Adrenal gland (tissue), 12 donors: ENCODE measurements around the gene SMCO4. TPM values are rescaled to one million over a fixed set of nuclear protein-coding genes. Genes with fewer than 3 reads are reported as not detected.

Experiments
- DNase-seq, 7 donors: peaks; one replicate each; pipeline ENCODE4 v3.0.0-alpha.2; 2019 to 2020
- H3K27ac ChIP-seq, 5 donors: fragments of 200-600 bp; sonication (generic) in 4 of 5; 1 replicate in 3 of 5; 2 replicates in 2 of 5; pipeline versions ENCODE4 v1.5.1 to v1.8.0; 2016 to 2020; ENCODE audit warnings: mild to moderate bottlenecking in 1 of 5
- H3K27me3 ChIP-seq: fragments of 200-600 bp; 2 replicates; pipeline ENCODE4 v1.8.0; 2021
- H3K36me3 ChIP-seq, 2 donors: fragments of 200-600 bp; replicated peaks in 1 of 2; 1 replicate in 1 of 2; 2 replicates in 1 of 2; pipeline versions ENCODE4 v1.5.1 to v1.8.0; 2018 to 2022
- H3K4me1 ChIP-seq, 2 donors: fragments of 200-600 bp; replicated peaks in 1 of 2; 1 replicate in 1 of 2; 2 replicates in 1 of 2; pipeline versions ENCODE4 v1.5.1 to v1.8.0; 2018 to 2021
- H3K4me3 ChIP-seq, 4 donors: fragments of 200-600 bp; sonication (generic) in 3 of 4; one replicate each; pipeline ENCODE4 v1.5.1; 2016 to 2018
- H3K9me3 ChIP-seq, 3 donors: fragments of 200-600 bp; sonication (generic) in 1 of 3; replicated peaks in 1 of 3; 1 replicate in 2 of 3; 2 replicates in 1 of 3; pipeline versions ENCODE4 v1.5.1 to v1.8.0; 2016 to 2021
- CTCF ChIP-seq, 6 experiments: fragments of 450-650 bp in 4 of 6; fragments of 200-600 bp in 2 of 6; sonication (generic) in 1 of 6; IDR thresholded peaks; 1 replicate in 5 of 6; 2 replicates in 1 of 6; pipeline versions ENCODE4 v1.5.1 to v1.8.0; 2016 to 2021; ENCODE audit warnings: antibody characterized with exemption in 6 of 6, mild to moderate bottlenecking in 2 of 6, moderate library complexity in 1 of 6
- POLR2A ChIP-seq, 2 donors: fragments of 450-650 bp; IDR thresholded peaks; one replicate each; pipeline ENCODE4 v1.6.1; 2017; ENCODE audit warnings: antibody characterized with exemption in 2 of 2, mild to moderate bottlenecking in 2 of 2, moderate library complexity in 1 of 2
- WGBS, 4 donors: extraction: QIAGEN DNeasy Blood & Tissue Kit in 2 of 4; methylation state at CpG; one replicate each; pipeline versions ENCODE4 v1.1.5 to v1.1.7; 2013 to 2017; 5-methylcytosine and 5-hydroxymethylcytosine counted together
- intact Hi-C, 2 donors: fragments of 100-400 bp; cut with DNase I; formaldehyde crosslinking; loops; one replicate each; pipeline versions ENCODE4 v1.14.1 to v1.15.0; 2022 to 2023
- polyA plus RNA-seq, 3 donors: library from polyadenylated mRNA; stranded (reverse); fragments of 200-250 nt in 2 of 3; fragments of 350-450 nt in 1 of 3; fragmentation: Illumina TruSeq in 1 of 3; extraction: RNeasy Lipid Tissue Mini Kit (QIAGEN cat#74804) in 1 of 3; gene quantifications; one replicate each; pipeline ENCODE4 v1.2.3, GENCODE V29; 2013 to 2014
- total RNA-seq, 9 donors: library from RNA; depleted of rRNA in 4 of 9; stranded (reverse); fragments of >200 nt in 4 of 9; fragments of 120-200 nt in 1 of 9; fragmentation: NEBNext Ultra II Directional in 1 of 9; extraction: Animal tissue kit (Norgen Biotek cat#: 25700) in 1 of 9; gene quantifications; one replicate each; pipeline versions ENCODE4 v1.1.0 to v1.2.4, GENCODE V29; 2013 to 2023
- donor health status: healthy with polysubstance abuse.
- donor health status: Bipolar disorder and iron deficiency.
- donor health status: DM: yes; HTN: yes; CAD: no.
- donor health status: DM: no; HTN: no; CAD: no.
- donor health status: DM: no; HTN: no; CAD: no.
- donor health status: DM: yes; HTN: yes; CAD: no.

The SMCO4 gene
- total and polyA plus RNA-seq, 12 donors = 23.2 to 108 (median 73.2) TPM

- WGBS, 4 donors = 79 to 96% (median 87%) methylated on average over 3 of the region's 3 CpGs
- TF ChIP-seq CTCF (IDR thresholded peaks at IDR 0.05) (no peak), POLR2A (IDR thresholded peaks at IDR 0.05) (no peak)
- Histone ChIP-seq H3K9me3 (no peaks in the 10 kb centered on the region), H3K4me3 (no peak overlapping the region), H3K27me3 (no peaks in the 10 kb centered on the region), H3K27ac (no peak overlapping the region), H3K4me1 (peaks cover 15 to 27% of the 10 kb centered on the region in 2 donors), H3K36me3 (no peaks in the 10 kb centered on the region)
- intact Hi-C loops = no loop called here
- DNase-seq = no peak
Measured at GRCh38 chr11:93512949-93513667, 30.1 kb downstream of the SMCO4 start.

GRCh38 chr11:93512073-93512475 is 31.1 kb downstream of the SMCO4 start:
- Histone ChIP-seq H3K27me3 (no peaks in the 10 kb centered on the region), H3K4me1 (peaks cover 15 to 27% of the 10 kb centered on the region in 2 donors), H3K36me3 (no peaks in the 10 kb centered on the region), H3K27ac (no peak overlapping the region), H3K4me3 (no peak overlapping the region), H3K9me3 (no peaks in the 10 kb centered on the region)
- 88 to 97% (median 91%) methylated on average over 4 of the region's 4 CpGs for WGBS, 4 donors
- no peak for DNase-seq
- TF ChIP-seq CTCF (IDR thresholded peaks at IDR 0.05) = no peak
- no peak for TF ChIP-seq POLR2A (IDR thresholded peaks at IDR 0.05)
- intact Hi-C loops = no loop called here

- WGBS, 4 donors = 43 to 70% (median 60%) methylated on average over 3 of the region's 3 CpGs
- H3K36me3 ChIP-seq = no peaks in the 10 kb centered on the region
- DNase-seq = peak; percentile 56 to 79 (median 68)
- intact Hi-C loops = no loop called here
- no peaks in the 10 kb centered on the region for H3K27me3 ChIP-seq
- H3K4me3 ChIP-seq = no peak overlapping the region
- H3K9me3 ChIP-seq = no peaks in the 10 kb centered on the region
- peaks cover 15 to 17% of the 10 kb centered on the region in 2 donors for H3K4me1 ChIP-seq
- TF ChIP-seq POLR2A (IDR thresholded peaks at IDR 0.05) (no peak), CTCF (IDR thresholded peaks at IDR 0.05) (no peak)
- peak overlapping the region in 2 of 5 donors; percentile 54 to 59 for H3K27ac ChIP-seq
Measured at GRCh38 chr11:93510196-93510873, 32.9 kb downstream of the SMCO4 start.

GRCh38 chr11:93507517-93507916 is 35.7 kb downstream of the SMCO4 start:
- TF ChIP-seq CTCF (IDR thresholded peaks at IDR 0.05) (no peak), POLR2A (IDR thresholded peaks at IDR 0.05) (no peak)
- Histone ChIP-seq H3K36me3 (no peaks in the 10 kb centered on the region), H3K27me3 (no peaks in the 10 kb centered on the region), H3K4me1 (peaks cover 8 to 12% of the 10 kb centered on the region in 2 donors), H3K4me3 (no peak overlapping the region), H3K9me3 (no peaks in the 10 kb centered on the region), H3K27ac (no peak overlapping the region)
- DNase-seq = no peak
- intact Hi-C loops = no loop called here
- 42 to 58% (median 52%) methylated on average over 1 of the region's 1 CpG for WGBS, 4 donors
